Fibroblast of pulmonary artery (primary cell): ENCODE measurements around the gene TAPBPL.

Experiments used
- DNase-seq: peaks from one replicate; pipeline ENCODE4 v3.0.0-alpha.2; 2010; ENCODE audit warnings: low read depth
- H3K4me3 ChIP-seq: replicated peaks from 2 replicates; pipeline ENCODE4 v1.5.1; 2011; ENCODE audit warnings: low read depth, mild to moderate bottlenecking, control low read depth, low read length, moderate library complexity
- CTCF ChIP-seq: IDR thresholded peaks from 2 replicates; pipeline ENCODE4 v1.5.1; 2011; ENCODE audit warnings: mild to moderate bottlenecking, control low read depth, low read length, inconsistent platforms; ENCODE audit errors: missing control alignments

The TAPBPL gene

GRCh38 chr12:6450091-6450868 lies 1.6 kb upstream of the TAPBPL start:
- TF ChIP-seq CTCF, result no peak
- peak overlapping the region; percentile 68 for H3K4me3 ChIP-seq
- DNase-seq, result no peak

- DNase-seq, result no peak
- H3K4me3 ChIP-seq, result peak overlapping the region; percentile 68
- no peak for TF ChIP-seq CTCF
Measured at GRCh38 chr12:6450869-6451347, 934 bp upstream of the TAPBPL start.

GRCh38 chr12:6452245-6452943 lies 552 bp downstream of the TAPBPL start:
- no peak for DNase-seq
- no peak for TF ChIP-seq CTCF
- H3K4me3 ChIP-seq, result peak overlapping the region; percentile 68

- no peak for TF ChIP-seq CTCF
- peak overlapping the region; percentile 68 for H3K4me3 ChIP-seq
- no peak for DNase-seq
Measured at GRCh38 chr12:6452944-6453630, 1.2 kb downstream of the TAPBPL start.

- no peak overlapping the region for H3K4me3 ChIP-seq
- DNase-seq, result no peak
- no peak for TF ChIP-seq CTCF
Measured at GRCh38 chr12:6457220-6457945, 5.5 kb downstream of the TAPBPL start.

GRCh38 chr12:6458281-6459003 lies 6.6 kb downstream of the TAPBPL start:
- DNase-seq, result no peak
- no peak for TF ChIP-seq CTCF
- no peak overlapping the region for H3K4me3 ChIP-seq
